Smooth muscle cell (in vitro differentiated cells): ENCODE data around the gene ENG. TPM values are rescaled to one million over a fixed set of nuclear protein-coding genes. Genes with fewer than 3 reads are reported as not detected.

ENCODE experiments used
- DNase-seq: peaks from one replicate; lab custom pipeline; 2025; ENCODE audit not compliant: unreplicated experiment; lab: John Stamatoyannopoulos, UW
- H2AFZ ChIP-seq: fragments of 200-600 bp; sonication (generic); 2 replicates; pipeline ENCODE4 v1.6.0; 2016; ENCODE audit warnings: antibody characterized with exemption, low read depth, mild to moderate bottlenecking
- H3F3A ChIP-seq: fragments of 200-600 bp; sonication (generic); 2 replicates; pipeline ENCODE4 v1.6.0; 2017; ENCODE audit warnings: antibody characterized with exemption, low read depth
- H3K27ac ChIP-seq: fragments of 200-600 bp; sonication (generic); 2 replicates; pipeline ENCODE4 v1.5.1; 2016; ENCODE audit warnings: low read depth, mild to moderate bottlenecking
- H3K27me3 ChIP-seq: fragments of 200-600 bp; sonication (generic); 2 replicates; pipeline ENCODE4 v1.6.1; 2016; ENCODE audit warnings: low read depth, mild to moderate bottlenecking
- H3K36me3 ChIP-seq: fragments of 200-600 bp; sonication (generic); 2 replicates; pipeline ENCODE4 v1.5.1; 2016; ENCODE audit warnings: low read depth
- H3K4me1 ChIP-seq: fragments of 200-600 bp; sonication (generic); 2 replicates; pipeline ENCODE4 v1.5.1; 2016; ENCODE audit warnings: low read depth
- H3K4me2 ChIP-seq: fragments of 200-600 bp; sonication (generic); 2 replicates; pipeline ENCODE4 v1.6.0; 2016; ENCODE audit warnings: mild to moderate bottlenecking
- H3K4me3 ChIP-seq: fragments of 200-600 bp; sonication (generic); 2 replicates; pipeline ENCODE4 v1.5.1; 2016; ENCODE audit warnings: mild to moderate bottlenecking
- H3K79me2 ChIP-seq: fragments of 200-600 bp; sonication (generic); 2 replicates; pipeline ENCODE4 v1.6.0; 2016; ENCODE audit warnings: low read depth, mild to moderate bottlenecking
- H3K9ac ChIP-seq: fragments of 200-600 bp; sonication (generic); 2 replicates; pipeline ENCODE4 v1.6.0; 2016; ENCODE audit warnings: low read depth
- H3K9me3 ChIP-seq: fragments of 200-600 bp; sonication (generic); replicated peaks from 2 replicates; pipeline ENCODE4 v1.5.1; 2016; ENCODE audit warnings: low read depth
- H4K20me1 ChIP-seq: fragments of 200-600 bp; sonication (generic); 2 replicates; pipeline ENCODE4 v1.6.0; 2016; ENCODE audit warnings: low read depth
- WGBS: methylation state at CpG from one replicate; pipeline ENCODE4 v1.1.7; 2016; ENCODE audit warnings: low lambda C conversion rate; 5-methylcytosine and 5-hydroxymethylcytosine counted together
- polyA plus RNA-seq: library from polyadenylated mRNA; unstranded; fragments of >200 nt; fragmentation: Nextera tagmentation; extraction: Ambion mirVana; gene quantifications from 2 replicates; pipeline ENCODE4 v1.2.1, GENCODE V29; 2016
- total RNA-seq: library from RNA; depleted of rRNA; stranded (reverse); fragments of >200 nt; gene quantifications from 2 replicates; pipeline ENCODE4 v1.2.3, GENCODE V29; 2014
- TF ChIP-seq, protein P1 (sequence below): fragments of 200-600 bp; sonication (generic); IDR thresholded peaks from 2 replicates; pipeline ENCODE4 v1.5.1; 2017; ENCODE audit warnings: borderline replicate concordance, mild to moderate bottlenecking, antibody characterized with exemption; ENCODE audit not compliant: insufficient read depth, poor library complexity, severe bottlenecking

The ENG gene
- total and polyA plus RNA-seq, 2 experiments from 2014 or later, result 12.6 to 54.1 TPM

DNA sequence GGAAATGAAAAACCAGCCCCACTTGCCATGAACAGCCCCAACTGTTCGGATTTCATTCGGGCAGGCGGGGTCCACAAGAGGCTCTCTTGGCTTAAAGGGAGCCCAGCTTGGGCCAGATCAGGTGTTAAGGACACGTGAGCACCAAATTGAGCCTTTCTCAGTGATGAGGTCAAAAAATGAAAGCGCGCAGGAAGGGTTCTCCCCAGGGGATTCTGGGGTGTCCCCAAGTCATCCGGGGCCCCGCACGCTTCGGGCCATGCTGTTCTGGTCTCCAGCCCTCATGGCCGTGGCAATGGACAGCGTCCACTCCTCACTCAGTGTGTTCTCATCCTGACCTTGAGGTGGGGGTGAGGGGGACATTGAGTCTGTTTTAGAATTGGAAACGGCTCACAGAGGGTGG is 12.1 kb upstream of the ENG start:
- no peak overlapping the region for H3K4me2 ChIP-seq
- no peak overlapping the region for H3K9ac ChIP-seq
- H3K79me2 ChIP-seq, result no peaks in the 10 kb centered on the region
- H3K27ac ChIP-seq, result no peak overlapping the region
- no peaks in the 10 kb centered on the region for H3K4me1 ChIP-seq
- no peaks in the 10 kb centered on the region for H3K9me3 ChIP-seq
- 98% methylated on average over 13 of the region's 13 CpGs for WGBS
- no peaks in the 10 kb centered on the region for H3K27me3 ChIP-seq
- no peaks in the 10 kb centered on the region for H4K20me1 ChIP-seq
- H3F3A ChIP-seq, result no peaks in the 10 kb centered on the region
- no peak overlapping the region for H3K4me3 ChIP-seq
- no peak for DNase-seq
- H3K36me3 ChIP-seq, result no peaks in the 10 kb centered on the region
- TF ChIP-seq, protein P1, sequence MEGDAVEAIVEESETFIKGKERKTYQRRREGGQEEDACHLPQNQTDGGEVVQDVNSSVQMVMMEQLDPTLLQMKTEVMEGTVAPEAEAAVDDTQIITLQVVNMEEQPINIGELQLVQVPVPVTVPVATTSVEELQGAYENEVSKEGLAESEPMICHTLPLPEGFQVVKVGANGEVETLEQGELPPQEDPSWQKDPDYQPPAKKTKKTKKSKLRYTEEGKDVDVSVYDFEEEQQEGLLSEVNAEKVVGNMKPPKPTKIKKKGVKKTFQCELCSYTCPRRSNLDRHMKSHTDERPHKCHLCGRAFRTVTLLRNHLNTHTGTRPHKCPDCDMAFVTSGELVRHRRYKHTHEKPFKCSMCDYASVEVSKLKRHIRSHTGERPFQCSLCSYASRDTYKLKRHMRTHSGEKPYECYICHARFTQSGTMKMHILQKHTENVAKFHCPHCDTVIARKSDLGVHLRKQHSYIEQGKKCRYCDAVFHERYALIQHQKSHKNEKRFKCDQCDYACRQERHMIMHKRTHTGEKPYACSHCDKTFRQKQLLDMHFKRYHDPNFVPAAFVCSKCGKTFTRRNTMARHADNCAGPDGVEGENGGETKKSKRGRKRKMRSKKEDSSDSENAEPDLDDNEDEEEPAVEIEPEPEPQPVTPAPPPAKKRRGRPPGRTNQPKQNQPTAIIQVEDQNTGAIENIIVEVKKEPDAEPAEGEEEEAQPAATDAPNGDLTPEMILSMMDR, result no peak
- H2AFZ ChIP-seq, result no peak overlapping the region

DNA sequence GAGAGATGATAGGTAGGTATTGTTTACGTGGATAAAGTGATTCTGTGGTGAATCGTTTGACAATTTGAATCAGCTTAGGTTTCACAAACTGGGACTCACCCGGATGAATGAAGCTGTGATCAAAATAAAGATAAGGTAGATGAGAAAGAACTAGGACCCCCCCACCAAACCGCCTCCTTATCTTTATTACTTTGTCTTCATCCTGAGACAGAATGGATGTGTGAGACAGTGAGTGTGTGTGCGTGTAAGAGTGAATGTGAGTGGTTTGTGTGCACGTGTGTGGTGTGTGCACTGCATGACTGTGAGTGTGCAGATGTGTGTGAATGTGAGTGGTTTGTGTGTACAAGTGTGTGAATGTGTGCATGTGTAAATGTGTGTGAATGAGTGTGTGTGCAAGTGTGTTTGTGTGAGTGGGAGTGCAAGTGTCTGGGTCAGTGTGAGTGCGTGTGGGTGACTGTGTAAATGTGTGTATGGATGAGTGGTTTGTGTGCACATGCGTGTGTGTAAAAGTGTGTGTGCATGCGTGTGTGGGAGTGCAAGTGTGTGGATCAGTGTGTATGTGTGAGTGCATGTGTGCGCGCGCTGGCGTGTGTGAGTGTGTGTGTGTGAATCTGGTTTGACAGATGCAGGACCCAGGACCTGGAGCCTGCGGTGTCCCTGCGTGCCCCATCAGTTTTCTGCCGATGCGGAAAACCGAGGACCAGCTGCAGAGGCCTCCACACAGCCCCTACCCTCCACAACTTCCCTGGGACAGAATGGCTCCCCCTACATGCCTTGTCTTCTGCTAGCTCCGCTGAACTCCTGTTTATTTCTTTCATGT is 11.4 kb upstream of the ENG start:
- H3K4me3 ChIP-seq, result no peak overlapping the region
- H2AFZ ChIP-seq, result no peak overlapping the region
- no peaks in the 10 kb centered on the region for H3K36me3 ChIP-seq
- H4K20me1 ChIP-seq, result no peaks in the 10 kb centered on the region
- no peak for DNase-seq
- no peaks in the 10 kb centered on the region for H3K9me3 ChIP-seq
- no peaks in the 10 kb centered on the region for H3K4me1 ChIP-seq
- no peak overlapping the region for H3K4me2 ChIP-seq
- H3K27me3 ChIP-seq, result no peaks in the 10 kb centered on the region
- H3F3A ChIP-seq, result no peaks in the 10 kb centered on the region
- H3K79me2 ChIP-seq, result no peaks in the 10 kb centered on the region
- WGBS, result 67% methylated on average over 11 of the region's 19 CpGs
- H3K27ac ChIP-seq, result no peak overlapping the region
- no peak overlapping the region for H3K9ac ChIP-seq
- TF ChIP-seq, protein P1, result no peak

DNA sequence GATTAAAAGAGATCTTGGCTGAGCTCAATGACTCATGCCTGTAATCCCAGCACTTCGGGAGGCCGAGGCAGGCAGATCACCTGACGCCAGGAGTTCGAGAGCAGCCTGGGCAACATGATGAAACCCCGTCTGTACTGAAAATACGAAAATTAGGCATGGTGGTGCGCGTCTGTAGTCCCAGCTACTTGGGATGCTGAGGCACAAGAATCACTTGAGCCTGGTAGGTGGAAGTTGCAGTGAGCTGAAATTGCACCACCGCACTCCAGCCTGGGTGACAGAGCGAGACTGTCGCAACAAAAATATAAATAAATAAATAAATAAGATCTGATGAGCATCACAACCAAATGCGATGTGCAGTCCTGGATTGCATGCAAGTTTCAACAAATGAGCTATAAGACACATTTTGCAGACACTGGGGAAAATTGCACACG is 8.7 kb upstream of the ENG start:
- Histone ChIP-seq H3K27ac (no peak overlapping the region), H3K4me2 (no peak overlapping the region), H3K27me3 (no peaks in the 10 kb centered on the region), H2AFZ (no peak overlapping the region), H4K20me1 (no peaks in the 10 kb centered on the region), H3K4me1 (no peaks in the 10 kb centered on the region), H3F3A (no peaks in the 10 kb centered on the region), H3K79me2 (no peaks in the 10 kb centered on the region), H3K4me3 (no peak overlapping the region), H3K9ac (no peak overlapping the region), H3K36me3 (no peaks in the 10 kb centered on the region), H3K9me3 (no peaks in the 10 kb centered on the region)
- TF ChIP-seq, protein P1, result no peak
- DNase-seq, result no peak
- 78% methylated on average over 13 of the region's 13 CpGs for WGBS
